Muscle of back (tissue), 13 donors: ENCODE results near the gene NMRK1. TPM values are rescaled to one million over a fixed set of nuclear protein-coding genes. Genes with fewer than 3 reads are reported as not detected.
A peak's percentile ranks its signal among the peaks of the same experiment; 100 is the strongest.

Source experiments
- DNase-seq, 3 donors: peaks; one replicate each; pipeline versions ENCODE4 v3.0.0 to v3.0.0-alpha.2; 2013
- long read RNA-seq, 9 donors: transcript quantifications; one replicate each; lab custom pipeline, GENCODE V29; 2026
- polyA plus RNA-seq, 10 donors: library from polyadenylated mRNA; unstranded; fragments of 120-200 nt; gene quantifications; one replicate each; pipeline ENCODE4 v1.2.1, GENCODE V29; 2013; ENCODE audit not compliant: insufficient read length in 10 of 10

The NMRK1 gene
- 10 to 100 TPM; 10.7 to 24.9 (median 16.8) TPM for polyA plus RNA-seq
- long read RNA-seq, donor 1, transcript NMRK1-201 (9 exons, 1,185 nt), result major isoform, 5 of 8 reads
- long read RNA-seq, donor 1, partial matches to known transcripts, result 0 of 8 reads
- long read RNA-seq, donor 1, other reads (novel, unspliced or antisense), result 0 of 8 reads
- long read RNA-seq, donor 2, partial matches to known transcripts, result 0 of 3 reads
- long read RNA-seq, donor 2, other reads (novel, unspliced or antisense), result 0 of 3 reads
- long read RNA-seq, donor 3, result 0 reads
- long read RNA-seq, donor 4, partial matches to known transcripts, result 0 of 1 reads
- long read RNA-seq, donor 4, other reads (novel, unspliced or antisense), result 0 of 1 reads
- long read RNA-seq, donor 5, partial matches to known transcripts, result 32 of 40 reads
- long read RNA-seq, donor 5, other reads (novel, unspliced or antisense), result 0 of 40 reads
- long read RNA-seq, donor 6, transcript NMRK1-201 (9 exons, 1,185 nt), result major isoform, 6 of 9 reads
- long read RNA-seq, donor 6, partial matches to known transcripts, result 0 of 9 reads
- long read RNA-seq, donor 6, other reads (novel, unspliced or antisense), result 0 of 9 reads
- long read RNA-seq, donor 7, partial matches to known transcripts, result 0 of 5 reads
- long read RNA-seq, donor 7, other reads (novel, unspliced or antisense), result 0 of 5 reads
- long read RNA-seq, donor 8, partial matches to known transcripts, result 0 of 1 reads
- long read RNA-seq, donor 8, other reads (novel, unspliced or antisense), result 0 of 1 reads
- long read RNA-seq, donor 9, result 0 reads

GRCh38 chr9:75087824-75088645, at the start of gene NMRK1, which contains the start of gene OSTF1:
NMRK1 (minus strand) TSS chr9:75088155; CDS start chr9:75083115, 5,040 bp downstream.
OSTF1 (plus strand) TSS chr9:75088514; CDS start chr9:75088693, 179 bp downstream.
- peak; percentile 97 to 98 (median 97) for DNase-seq

GRCh38 chr9:75134495-75134894, 46.5 kb upstream of the NMRK1 start:
- no peak for DNase-seq

GRCh38 chr9:75133396-75133795, 45.4 kb upstream of the NMRK1 start:
- DNase-seq, result no peak

- no peak for DNase-seq
Measured at GRCh38 chr9:75132244-75132643, 44.3 kb upstream of the NMRK1 start.

- no peak for DNase-seq
Measured at GRCh38 chr9:75131700-75132099, 43.7 kb upstream of the NMRK1 start.

- no peak for DNase-seq
Measured at GRCh38 chr9:75130621-75131230, 42.8 kb upstream of the NMRK1 start.

GRCh38 chr9:75130172-75130571, 42.2 kb upstream of the NMRK1 start:
- DNase-seq, result no peak

- no peak for DNase-seq
Measured at GRCh38 chr9:75128535-75128934, 40.6 kb upstream of the NMRK1 start.

GRCh38 chr9:75123696-75124095, 35.7 kb upstream of the NMRK1 start:
- DNase-seq, result no peak

GRCh38 chr9:75121914-75122558, 34.1 kb upstream of the NMRK1 start:
- no peak for DNase-seq

GRCh38 chr9:75120686-75121085, 32.7 kb upstream of the NMRK1 start:
- no peak for DNase-seq

GRCh38 chr9:75117564-75117963, 29.6 kb upstream of the NMRK1 start:
- no peak for DNase-seq

- DNase-seq, result no peak
Measured at GRCh38 chr9:75116306-75116705, 28.4 kb upstream of the NMRK1 start.

GRCh38 chr9:75112789-75113188, 24.8 kb upstream of the NMRK1 start:
- no peak for DNase-seq

- DNase-seq, result no peak
Measured at GRCh38 chr9:75111019-75111622, 23.2 kb upstream of the NMRK1 start.

GRCh38 chr9:75109210-75109839, 21.4 kb upstream of the NMRK1 start:
- DNase-seq, result no peak

- no peak for DNase-seq
Measured at GRCh38 chr9:75108571-75108970, 20.6 kb upstream of the NMRK1 start.

GRCh38 chr9:75106857-75107256, 18.9 kb upstream of the NMRK1 start:
- DNase-seq, result no peak

- DNase-seq, result no peak
Measured at GRCh38 chr9:75105841-75106240, 17.9 kb upstream of the NMRK1 start.

- no peak for DNase-seq
Measured at GRCh38 chr9:75105019-75105540, 17.1 kb upstream of the NMRK1 start.
